Neural cell (in vitro differentiated cells): ENCODE data around the gene CHRM1. TPM values are rescaled to one million over a fixed set of nuclear protein-coding genes. Genes with fewer than 3 reads are reported as not detected.

Source experiments
- H2AFZ ChIP-seq: fragments of 200-600, 300-800 bp; sonication (generic), shearing (Covaris generic); 2 replicates; pipeline ENCODE4 v1.6.0; 2014; ENCODE audit warnings: low read depth, mild to moderate bottlenecking, antibody characterized with exemption, low read length, moderate library complexity
- H3F3A ChIP-seq: fragments of 200-600 bp; shearing (Covaris generic); 2 replicates; pipeline ENCODE4 v1.6.1; 2016; ENCODE audit warnings: mild to moderate bottlenecking, moderate library complexity, mixed read lengths, antibody characterized with exemption, low read length; ENCODE audit not compliant: insufficient read depth, poor library complexity, severe bottlenecking
- H3K27ac ChIP-seq: fragments of 200-600, 300-800 bp; sonication (generic), shearing (Covaris generic); 2 replicates; pipeline ENCODE4 v1.5.1; 2014; ENCODE audit warnings: mild to moderate bottlenecking, low read length, moderate library complexity
- H3K27me3 ChIP-seq: fragments of 300-800, 200-600 bp; sonication (generic), shearing (Covaris generic); 2 replicates; pipeline ENCODE4 v1.6.0; 2014; ENCODE audit warnings: mild to moderate bottlenecking, low read depth, low read length, moderate library complexity; ENCODE audit not compliant: insufficient read depth
- H3K36me3 ChIP-seq: fragments of 300-800, 200-600 bp; sonication (generic), shearing (Covaris generic); 2 replicates; pipeline ENCODE4 v1.5.1; 2014; ENCODE audit warnings: mild to moderate bottlenecking, antibody characterized with exemption, low read length, moderate library complexity; ENCODE audit not compliant: insufficient read depth
- H3K4me2 ChIP-seq: fragments of 300-800, 200-600 bp; sonication (generic), shearing (Covaris generic); 2 replicates; pipeline ENCODE4 v1.6.0; 2014; ENCODE audit warnings: mild to moderate bottlenecking, low read length
- H3K4me3 ChIP-seq: fragments of 300-800, 200-600 bp; sonication (generic), shearing (Covaris generic); 2 replicates; pipeline ENCODE4 v1.5.1; 2014; ENCODE audit warnings: mild to moderate bottlenecking, low read length, moderate library complexity
- H3K79me2 ChIP-seq: fragments of 200-600 bp; shearing (Covaris generic); replicated peaks from 2 replicates; pipeline ENCODE4 v1.6.0; 2014; ENCODE audit warnings: mild to moderate bottlenecking, low read length, moderate library complexity; ENCODE audit not compliant: insufficient read depth
- H3K9ac ChIP-seq: fragments of 300-800, 200-600 bp; sonication (generic), shearing (Covaris generic); 2 replicates; pipeline ENCODE4 v1.6.1; 2016; ENCODE audit warnings: mild to moderate bottlenecking, low read length, mixed read lengths
- H3K9me2 ChIP-seq: fragments of 200-600 bp; shearing (Covaris generic); 2 replicates; pipeline ENCODE4 v1.6.1; 2016; ENCODE audit warnings: mild to moderate bottlenecking, low read length, mixed read lengths; ENCODE audit not compliant: insufficient read depth
- H3K9me3 ChIP-seq: fragments of 200-600, 300-800 bp; sonication (generic), shearing (Covaris generic); 2 replicates; pipeline ENCODE4 v1.6.1; 2016; ENCODE audit warnings: mild to moderate bottlenecking, mixed run types, low read length, moderate library complexity, mixed read lengths
- H4K20me1 ChIP-seq: fragments of 200-600 bp; shearing (Covaris generic); 2 replicates; pipeline ENCODE4 v1.6.1; 2016; ENCODE audit warnings: mild to moderate bottlenecking, mixed run types; ENCODE audit not compliant: insufficient read depth
- CTCF ChIP-seq: fragments of 450-650 bp; IDR thresholded peaks from 2 replicates; pipeline ENCODE4 v1.5.1; 2014; ENCODE audit warnings: antibody characterized with exemption, mild to moderate bottlenecking, moderate library complexity; ENCODE audit not compliant: poor library complexity, severe bottlenecking
- EP300 ChIP-seq: fragments of 450-650 bp; conservative IDR thresholded peaks from 2 replicates; pipeline ENCODE4 v1.6.1; 2014; ENCODE audit warnings: antibody characterized with exemption, mild to moderate bottlenecking, moderate library complexity; ENCODE audit not compliant: poor library complexity, severe bottlenecking
- EZH2 ChIP-seq: fragments of 200-600, 300-800 bp; shearing (Covaris generic), sonication (generic); IDR thresholded peaks from 2 replicates; pipeline ENCODE4 v1.6.1; 2014; ENCODE audit warnings: antibody characterized with exemption, low read length, borderline replicate concordance, mild to moderate bottlenecking; ENCODE audit not compliant: insufficient read depth, poor library complexity, severe bottlenecking
- MXI1 ChIP-seq: fragments of 450-650 bp; conservative IDR thresholded peaks from 2 replicates; pipeline ENCODE4 v1.6.1; 2014; ENCODE audit warnings: antibody characterized with exemption, mild to moderate bottlenecking; ENCODE audit not compliant: poor library complexity, severe bottlenecking
- POLR2AphosphoS5 ChIP-seq: IDR thresholded peaks from 2 replicates; pipeline ENCODE4 v1.6.1; 2012
- RAD21 ChIP-seq: fragments of 450-650 bp; conservative IDR thresholded peaks from 2 replicates; pipeline ENCODE4 v1.6.1; 2014; ENCODE audit warnings: antibody characterized with exemption, mild to moderate bottlenecking, moderate library complexity
- REST ChIP-seq: IDR thresholded peaks from 2 replicates; pipeline ENCODE4 v1.6.1; 2012; ENCODE audit warnings: borderline replicate concordance
- SMC3 ChIP-seq: fragments of 450-650 bp; conservative IDR thresholded peaks from 2 replicates; pipeline ENCODE4 v1.6.1; 2014; ENCODE audit warnings: antibody characterized with exemption, mild to moderate bottlenecking, moderate library complexity; ENCODE audit not compliant: poor library complexity
- TAF1 ChIP-seq: IDR thresholded peaks from 2 replicates; pipeline ENCODE4 v1.6.1; 2012; ENCODE audit warnings: low read depth
- polyA plus RNA-seq: library from polyadenylated mRNA; depleted of rRNA; stranded (reverse); fragments of >200 nt; gene quantifications from 2 replicates; pipeline ENCODE4 v1.2.3, GENCODE V29; 2014

The CHRM1 gene
- polyA plus RNA-seq, 1 donor from 2014 or later = not detected

GRCh38 chr11:62885137-62885750 lies 35.9 kb downstream of the CHRM1 start:
- H3K36me3 ChIP-seq = peaks cover 16% of the 10 kb centered on the region
- no peak overlapping the region for H3K9ac ChIP-seq
- H4K20me1 ChIP-seq = no peaks in the 10 kb centered on the region
- H3K4me3 ChIP-seq = peak overlapping the region; percentile 16
- no peak overlapping the region for H3K27ac ChIP-seq
- no peaks in the 10 kb centered on the region for H3K27me3 ChIP-seq
- H3K79me2 ChIP-seq = peaks cover 38% of the 10 kb centered on the region
- no peaks in the 10 kb centered on the region for H3K9me2 ChIP-seq
- no peak for TF ChIP-seq RAD21
- no peak for TF ChIP-seq MXI1
- TF ChIP-seq POLR2AphosphoS5 = no peak
- TF ChIP-seq EZH2 = no peak
- no peak for TF ChIP-seq TAF1
- no peak for TF ChIP-seq REST
- TF ChIP-seq CTCF = no peak
- TF ChIP-seq SMC3 = no peak
- TF ChIP-seq EP300 = no peak
- no peak overlapping the region for H2AFZ ChIP-seq
- H3K9me3 ChIP-seq = no peaks in the 10 kb centered on the region
- H3F3A ChIP-seq = no peaks in the 10 kb centered on the region
- H3K4me2 ChIP-seq = no peak overlapping the region

GRCh38 chr11:62883673-62884072 lies 37.5 kb downstream of the CHRM1 start:
- Histone ChIP-seq H2AFZ (no peak overlapping the region), H3K36me3 (peaks cover 16% of the 10 kb centered on the region), H3K4me2 (peak overlapping the region; percentile 0), H4K20me1 (no peaks in the 10 kb centered on the region), H3K9ac (peak overlapping the region; percentile 99), H3K9me3 (no peaks in the 10 kb centered on the region), H3K27ac (peak overlapping the region; percentile 10), H3K4me3 (peak overlapping the region; percentile 90), H3K9me2 (no peaks in the 10 kb centered on the region), H3F3A (no peaks in the 10 kb centered on the region), H3K27me3 (no peaks in the 10 kb centered on the region), H3K79me2 (peaks cover 51% of the 10 kb centered on the region)
- TF ChIP-seq CTCF = no peak
- no peak for TF ChIP-seq MXI1
- TF ChIP-seq SMC3 = no peak
- no peak for TF ChIP-seq REST
- TF ChIP-seq RAD21 = no peak
- TF ChIP-seq POLR2AphosphoS5 = no peak
- no peak for TF ChIP-seq EZH2
- no peak for TF ChIP-seq EP300
- TF ChIP-seq TAF1 = no peak
